HG02973 (cell line): ENCODE results near the gene TMEM80.
A peak's percentile ranks its signal among the peaks of the same experiment; 100 is the strongest.
"Not testable (repeated sequence)": the region's sequence is repeated elsewhere in the genome, so short reads cannot be mapped to it uniquely, and the experiment has no call there.

Source experiments
- ATAC-seq: cut with Tn5 transposase; IDR thresholded peaks from one replicate; pipeline ENCODE4 v1.9.1; 2021; ENCODE audit warnings: moderate library complexity; ENCODE audit not compliant: unreplicated experiment

The TMEM80 gene

DNA sequence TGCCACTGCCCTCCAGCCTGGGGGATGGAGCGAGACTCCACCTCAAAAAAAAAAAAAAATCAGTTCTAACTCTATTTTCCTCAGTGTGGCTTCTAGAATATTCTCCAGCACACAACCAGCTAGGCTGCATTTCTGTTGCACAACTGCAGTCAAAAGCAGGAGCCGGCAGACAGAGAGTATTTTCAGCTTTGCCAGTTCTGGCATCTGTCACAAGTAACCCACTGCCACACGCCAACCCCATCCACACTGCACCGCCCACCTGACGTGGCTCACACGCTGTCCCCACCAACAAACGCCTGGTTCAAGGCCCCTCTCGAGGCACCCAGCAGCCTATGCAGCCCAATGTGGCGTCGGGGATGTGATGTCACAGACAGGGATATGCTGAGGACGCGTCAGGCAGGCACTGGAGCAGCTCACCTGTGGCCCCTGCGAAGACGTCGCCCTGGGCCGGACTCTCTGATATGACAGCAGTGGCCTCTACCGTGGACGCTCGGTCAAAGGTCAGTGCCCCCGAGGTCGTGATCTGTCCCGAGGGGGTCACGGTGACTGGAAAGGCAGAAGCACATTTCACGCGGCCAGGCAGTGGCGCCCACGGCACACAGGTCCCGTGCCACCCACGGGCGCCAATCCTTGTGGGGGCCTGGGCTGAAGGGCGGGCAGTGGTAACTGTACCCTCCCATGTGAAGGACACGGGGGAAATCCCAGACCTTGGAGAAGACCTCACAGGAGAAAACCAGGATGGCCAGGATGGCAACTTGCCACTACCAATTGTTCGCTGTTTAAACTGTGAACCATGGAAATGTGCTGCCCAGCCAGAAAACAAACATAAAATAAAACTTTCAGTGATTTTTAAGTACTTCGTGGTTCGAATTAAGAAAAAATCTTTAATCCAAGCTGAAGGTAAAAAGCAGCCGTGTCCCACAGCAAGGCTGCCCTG, 16.1 kb upstream of the TMEM80 start:
- ATAC-seq: no peak

DNA sequence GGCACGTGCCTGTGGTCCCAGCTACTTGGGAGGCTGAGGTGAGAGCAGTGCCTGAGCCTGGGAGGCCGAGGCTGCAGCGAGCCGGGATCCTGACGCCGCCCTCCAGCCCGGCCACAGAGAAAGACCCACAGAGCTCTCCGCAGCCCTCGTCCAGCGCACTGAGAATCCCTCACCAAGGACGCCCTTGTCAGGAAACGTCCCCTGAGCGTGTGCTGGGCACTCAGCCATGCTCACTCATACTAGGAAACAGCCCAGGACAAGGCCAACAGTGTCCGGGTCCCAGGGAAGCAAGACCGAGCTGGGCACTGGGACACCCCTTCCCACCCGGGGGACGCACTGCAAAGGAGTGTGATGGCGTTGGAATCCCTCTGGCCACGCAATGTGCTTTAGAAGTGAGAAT, 15.1 kb upstream of the TMEM80 start:
- ATAC-seq: no peak

DNA sequence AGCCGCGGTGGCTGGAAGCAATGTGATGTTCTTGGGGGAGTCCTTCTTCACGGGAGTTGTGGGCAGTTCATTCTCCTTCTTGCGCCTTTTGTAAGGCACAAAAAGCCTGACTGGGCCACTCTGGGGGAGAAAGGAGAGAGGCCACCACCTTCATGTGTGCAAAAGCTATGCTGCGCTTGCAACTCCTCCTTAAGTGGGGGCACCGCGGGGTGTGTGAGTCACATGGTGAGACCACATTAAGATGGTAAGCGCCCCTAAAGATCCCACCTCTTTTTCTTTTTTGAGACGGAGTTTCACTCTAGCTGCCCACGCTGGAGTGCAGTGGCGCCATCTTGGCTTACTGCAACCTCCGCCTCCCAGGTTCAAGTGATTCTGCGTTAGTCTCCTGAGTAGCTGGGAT, 14.6 kb upstream of the TMEM80 start:
- no peak for ATAC-seq

DNA sequence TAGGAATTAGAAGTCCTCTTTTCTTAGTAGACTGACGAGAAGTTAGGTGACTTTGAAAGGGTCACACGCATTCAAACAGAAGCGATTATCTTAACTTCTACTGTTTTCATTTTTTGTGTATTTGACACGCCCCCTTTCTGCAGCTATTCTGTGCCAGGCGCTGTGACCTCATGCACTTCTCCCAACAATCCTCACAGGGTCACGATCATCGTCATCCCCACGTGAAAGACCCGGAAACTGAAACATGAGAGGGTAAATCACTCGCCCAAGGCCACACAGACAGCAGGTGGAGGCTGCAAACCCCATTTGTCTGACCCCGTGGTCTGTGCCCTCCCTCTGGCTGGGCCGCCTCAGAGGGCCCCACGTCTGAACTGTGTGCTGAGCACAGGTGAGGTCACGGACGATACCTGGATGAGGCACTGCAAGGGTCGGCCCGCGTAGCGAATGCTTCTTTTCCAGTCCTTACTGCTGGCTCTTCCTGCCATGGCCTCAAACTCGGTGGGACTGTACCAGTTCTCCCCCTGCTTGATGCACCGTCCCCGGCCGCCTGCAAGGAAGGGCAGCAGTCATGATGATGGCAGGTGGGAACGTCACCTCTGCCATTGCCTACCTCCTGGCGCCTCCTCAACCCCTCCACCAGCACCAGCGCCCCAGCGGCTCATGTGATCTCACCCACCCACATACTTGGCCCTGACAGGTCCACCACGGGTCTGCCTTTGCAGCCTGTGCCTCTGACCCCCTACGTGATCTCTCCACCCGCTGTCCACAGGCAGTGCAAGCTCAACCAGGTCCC, 9.0 kb upstream of the TMEM80 start:
- no peak for ATAC-seq

DNA sequence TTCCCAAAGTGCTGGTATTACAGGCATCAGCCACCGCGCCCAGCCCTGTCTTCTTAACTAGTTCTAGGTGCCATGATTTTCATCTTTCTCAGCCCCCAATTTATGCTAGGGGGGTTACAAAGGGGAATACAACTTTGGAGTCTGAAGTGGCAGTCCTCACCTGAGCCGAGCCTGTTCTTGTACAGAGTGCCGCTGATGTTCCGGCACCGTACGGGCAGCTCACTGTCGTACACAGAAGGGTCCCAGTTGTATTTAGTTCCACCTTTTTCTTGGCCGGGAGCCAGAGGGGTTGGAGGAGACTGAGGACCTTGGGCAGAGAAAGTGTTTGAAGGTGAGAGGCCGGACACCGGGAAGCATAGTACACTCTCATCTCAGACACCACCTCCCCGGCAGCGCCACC, 7.9 kb upstream of the TMEM80 start:
- ATAC-seq: no peak

- no peak for ATAC-seq
Measured at GRCh38 chr11:688681-689080, 6.9 kb upstream of the TMEM80 start.

DNA sequence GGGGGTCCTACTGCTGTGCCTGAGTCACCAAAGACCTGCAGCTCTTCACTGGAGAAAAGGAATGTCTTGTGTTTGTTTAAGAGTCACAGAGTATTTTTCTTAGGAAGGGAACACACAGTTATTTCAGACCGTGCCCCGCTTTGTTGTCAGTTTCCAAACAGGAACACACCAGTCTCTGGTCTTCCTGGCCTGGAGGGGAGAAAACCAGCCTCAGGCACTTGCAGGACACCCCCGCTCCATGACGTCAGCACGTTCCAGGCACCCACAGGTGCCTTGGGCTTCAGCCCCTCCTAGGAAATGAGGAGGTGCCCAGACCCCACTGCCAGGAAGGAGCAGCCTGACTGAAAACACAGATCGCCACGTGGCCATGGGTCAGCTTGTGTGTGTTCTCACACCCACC, 6.0 kb upstream of the TMEM80 start:
- no peak for ATAC-seq

DNA sequence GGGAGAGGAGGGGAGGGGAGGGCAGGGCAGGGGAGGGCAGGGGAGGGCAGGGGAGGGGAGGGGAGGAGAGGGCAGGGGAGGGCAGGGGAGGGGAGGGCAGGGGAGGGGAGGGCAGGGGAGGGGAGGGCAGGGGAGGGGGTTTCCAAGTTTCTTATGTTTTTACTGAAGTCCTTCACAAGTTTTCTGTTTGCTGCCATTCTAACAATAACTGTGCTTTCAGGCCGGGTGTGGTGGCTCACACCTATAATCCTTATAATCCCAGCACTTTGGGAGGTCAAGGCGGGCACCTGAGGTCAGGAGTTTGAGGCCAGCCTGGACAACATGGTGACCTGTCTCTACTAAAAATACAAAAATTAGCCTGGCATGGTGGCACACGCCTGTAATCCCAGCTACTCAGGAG, 5.4 kb upstream of the TMEM80 start:
- ATAC-seq: not testable (repeated sequence)

DNA sequence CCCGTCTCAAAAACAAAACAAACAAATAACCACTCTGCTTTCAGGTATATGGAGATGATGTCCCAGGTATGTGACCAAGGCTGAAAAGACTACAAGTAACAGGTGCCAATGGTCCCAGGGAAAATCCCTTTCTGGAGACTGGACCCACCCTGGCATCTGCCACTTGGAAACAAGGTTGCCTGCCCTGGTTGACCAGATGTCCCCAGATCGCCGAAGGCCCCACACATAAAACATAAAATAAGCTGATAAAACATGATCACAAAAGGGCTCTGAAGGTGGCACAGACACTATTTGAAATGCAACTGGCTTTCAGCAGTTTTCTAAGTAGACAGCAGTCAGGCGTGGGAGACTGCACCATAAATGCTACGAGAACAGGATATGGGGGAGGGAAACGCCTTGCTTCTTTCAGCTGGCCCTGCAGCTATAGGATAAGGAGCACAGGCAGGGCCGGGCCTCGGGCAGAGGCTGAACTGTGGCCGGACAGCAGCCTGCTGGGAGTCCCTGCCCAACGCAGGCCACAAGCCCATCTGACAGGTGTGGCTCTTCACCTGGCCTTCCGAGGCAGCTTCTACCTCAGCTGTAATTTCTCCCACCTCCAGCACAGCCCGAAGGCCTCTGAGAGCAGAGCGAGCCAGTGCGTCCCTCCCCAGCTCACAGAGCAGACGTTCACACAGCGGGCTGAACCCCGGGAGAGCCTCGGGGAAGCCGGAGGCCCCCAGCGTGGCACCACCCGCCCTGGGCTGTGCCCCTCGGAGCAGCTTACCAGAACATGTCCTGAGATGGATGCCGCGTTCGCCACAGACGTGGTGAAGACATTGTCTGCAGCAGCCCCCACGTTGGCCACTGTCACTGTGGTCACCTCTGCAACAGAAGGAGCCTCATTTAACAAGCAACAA, 4.6 kb upstream of the TMEM80 start:
- ATAC-seq: no peak

DNA sequence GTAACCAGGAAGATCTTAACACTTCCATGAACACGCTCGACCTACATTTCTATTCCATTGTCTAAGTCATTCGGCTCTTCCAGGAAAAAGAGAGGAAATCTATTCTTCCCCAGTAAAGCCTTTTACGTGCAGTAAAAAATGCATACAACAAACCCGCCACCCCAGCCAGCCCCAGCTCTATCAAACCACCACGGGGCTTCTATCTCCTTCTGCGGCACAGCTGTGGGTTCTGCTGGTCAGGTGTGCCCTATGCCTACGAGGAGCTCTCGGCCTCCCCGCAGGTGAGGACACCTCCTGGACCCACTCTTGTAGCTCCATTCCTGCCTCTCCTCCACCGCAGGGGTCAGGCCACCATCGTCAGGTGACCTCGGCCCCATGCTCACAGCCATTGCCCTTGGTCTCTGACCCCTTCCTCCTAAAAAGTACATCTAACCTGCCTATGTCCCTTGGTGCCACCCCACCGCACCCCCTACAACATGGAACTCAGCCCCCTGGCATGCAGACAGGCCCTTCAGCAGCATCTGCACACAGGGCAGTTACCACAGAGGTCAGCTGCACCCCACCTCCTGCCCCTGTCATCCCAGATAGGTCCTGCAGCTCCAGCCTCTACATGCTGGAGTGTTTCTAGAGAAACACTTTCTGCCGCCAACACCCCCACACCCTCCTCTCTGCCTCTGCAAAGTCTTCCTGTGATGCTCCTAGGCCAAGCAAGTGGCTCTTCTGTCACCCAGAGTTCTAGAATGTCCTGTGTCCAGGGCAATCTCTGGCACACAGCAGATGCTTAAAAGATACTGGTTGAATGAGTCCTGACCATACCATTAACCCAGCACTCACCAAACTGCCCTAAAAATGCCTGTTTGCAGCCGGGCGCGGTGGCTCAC, 3.7 kb upstream of the TMEM80 start:
- ATAC-seq: no peak

DNA sequence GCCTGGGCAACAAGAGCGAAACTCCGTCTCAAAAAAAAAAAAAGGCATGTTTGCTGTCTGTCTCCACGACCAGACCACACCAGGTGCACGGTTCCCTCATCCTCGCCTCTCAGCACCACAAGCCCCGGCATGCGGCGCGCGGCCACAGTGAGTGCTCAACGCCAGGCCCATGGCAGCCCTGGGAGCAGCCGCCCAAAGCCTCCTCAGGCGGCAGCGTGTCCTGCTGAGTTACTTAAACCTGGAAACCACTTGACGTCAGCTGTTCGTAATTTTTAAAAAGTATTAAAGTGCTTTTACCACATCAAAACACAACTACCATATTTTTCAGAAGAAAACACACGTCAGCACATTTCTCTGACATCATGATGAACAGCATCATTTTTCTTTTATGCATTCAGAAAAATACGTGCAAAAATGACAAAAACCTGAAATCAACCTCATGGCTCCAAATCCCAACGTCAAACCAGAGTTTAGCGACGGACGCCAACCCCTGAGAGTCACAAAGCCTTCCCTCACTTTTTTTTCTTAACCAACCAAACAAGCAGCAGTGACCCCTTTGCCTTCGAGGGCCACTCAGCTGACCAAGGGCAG, 2.7 kb upstream of the TMEM80 start:
- no peak for ATAC-seq

DNA sequence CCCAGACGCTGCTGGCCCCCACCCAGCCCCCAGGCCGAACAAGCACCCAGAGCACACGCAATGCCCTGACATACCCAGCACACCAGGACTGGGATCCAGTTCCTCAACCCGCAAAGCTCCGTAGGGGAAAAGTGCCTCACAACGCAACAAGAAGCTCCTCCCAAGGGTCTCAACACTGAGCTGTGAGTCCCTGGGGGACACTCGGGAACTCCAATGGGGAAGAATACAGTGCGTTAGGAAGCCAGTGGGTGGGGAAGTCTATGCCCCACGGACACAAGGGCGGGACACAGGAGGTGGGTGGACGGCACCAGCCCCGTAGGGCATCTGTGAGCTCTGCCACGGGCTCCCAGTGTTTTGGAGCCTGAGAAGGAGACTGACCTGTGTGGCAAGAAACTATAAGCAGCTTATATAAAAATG, 2.2 kb upstream of the TMEM80 start:
- ATAC-seq: no peak

- ATAC-seq: no peak
Measured at GRCh38 chr11:693887-694562, 1.6 kb upstream of the TMEM80 start.

GRCh38 chr11:694563-695287, 891 bp upstream of the TMEM80 start, which contains the start of gene DEAF1:
Gene DEAF1, minus strand, starts transcription at chr11:695222. Its CDS starts 175 bp downstream, at chr11:695047.
- ATAC-seq: peak; percentile 73

- ATAC-seq: no peak
Measured at GRCh38 chr11:695288-695537, 403 bp upstream of the TMEM80 start.

DNA sequence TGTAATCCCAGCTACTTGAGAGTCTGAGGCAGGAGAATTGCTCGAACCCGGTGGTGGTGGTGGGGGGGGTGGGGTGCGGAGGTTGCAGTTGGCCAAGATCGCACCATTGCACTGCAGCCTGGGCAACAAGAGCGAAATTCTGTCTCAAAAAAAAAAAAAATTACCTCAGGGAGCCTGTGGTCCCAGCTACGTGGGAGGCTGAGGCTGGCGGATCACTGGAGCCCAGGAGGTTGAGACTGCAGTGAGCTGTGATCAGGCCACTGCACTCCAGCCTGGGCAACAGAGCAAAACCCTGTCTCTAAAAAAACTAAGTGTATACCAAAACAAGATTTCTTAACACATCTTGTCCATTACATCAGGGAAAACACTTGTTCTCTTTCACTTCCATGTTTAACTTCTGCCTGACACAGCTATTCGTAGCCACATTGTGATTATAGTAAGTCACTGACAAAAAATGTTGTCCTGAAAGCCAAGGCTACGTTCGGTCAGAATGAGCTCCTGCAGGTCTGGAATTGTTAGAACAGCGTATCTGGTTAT, 1.4 kb downstream of the TMEM80 start:
- no peak for ATAC-seq

GRCh38 chr11:697811-698311, 2.2 kb downstream of the TMEM80 start:
- no peak for ATAC-seq

GRCh38 chr11:698493-699115, 3.0 kb downstream of the TMEM80 start:
- no peak for ATAC-seq
